PC-3 (cell line): ENCODE measurements around the gene GMEB2.
"Not testable (repeated sequence)": the region's sequence is repeated elsewhere in the genome, so short reads cannot be mapped to it uniquely, and the experiment has no call there.

ENCODE experiments used
- EZH2 ChIP-seq: fragments of 300-600 bp; sonication (generic); IDR thresholded peaks from one replicate; pipeline ENCODE4 v1.6.1; 2017; ENCODE audit warnings: antibody characterized with exemption, mild to moderate bottlenecking, low read length; ENCODE audit not compliant: unreplicated experiment
- EZH2phosphoT487 ChIP-seq: fragments of 300-600 bp; sonication (generic); IDR thresholded peaks from 2 replicates; pipeline ENCODE4 v1.6.1; 2018; ENCODE audit warnings: mild to moderate bottlenecking, antibody characterized with exemption, low read length, borderline replicate concordance
- TF ChIP-seq, protein P1 (sequence below): fragments of 300-600 bp; sonication (generic); conservative IDR thresholded peaks from 2 replicates; pipeline ENCODE4 v1.5.1; 2017; ENCODE audit warnings: antibody characterized with exemption, low read depth, mild to moderate bottlenecking, low read length

- TF ChIP-seq EZH2, EZH2phosphoT487: not testable (repeated sequence)
- TF ChIP-seq, protein P1, sequence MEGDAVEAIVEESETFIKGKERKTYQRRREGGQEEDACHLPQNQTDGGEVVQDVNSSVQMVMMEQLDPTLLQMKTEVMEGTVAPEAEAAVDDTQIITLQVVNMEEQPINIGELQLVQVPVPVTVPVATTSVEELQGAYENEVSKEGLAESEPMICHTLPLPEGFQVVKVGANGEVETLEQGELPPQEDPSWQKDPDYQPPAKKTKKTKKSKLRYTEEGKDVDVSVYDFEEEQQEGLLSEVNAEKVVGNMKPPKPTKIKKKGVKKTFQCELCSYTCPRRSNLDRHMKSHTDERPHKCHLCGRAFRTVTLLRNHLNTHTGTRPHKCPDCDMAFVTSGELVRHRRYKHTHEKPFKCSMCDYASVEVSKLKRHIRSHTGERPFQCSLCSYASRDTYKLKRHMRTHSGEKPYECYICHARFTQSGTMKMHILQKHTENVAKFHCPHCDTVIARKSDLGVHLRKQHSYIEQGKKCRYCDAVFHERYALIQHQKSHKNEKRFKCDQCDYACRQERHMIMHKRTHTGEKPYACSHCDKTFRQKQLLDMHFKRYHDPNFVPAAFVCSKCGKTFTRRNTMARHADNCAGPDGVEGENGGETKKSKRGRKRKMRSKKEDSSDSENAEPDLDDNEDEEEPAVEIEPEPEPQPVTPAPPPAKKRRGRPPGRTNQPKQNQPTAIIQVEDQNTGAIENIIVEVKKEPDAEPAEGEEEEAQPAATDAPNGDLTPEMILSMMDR = not testable (repeated sequence)
These were observed 55.8 kb downstream of the GMEB2 start for GRCh38 chr20:63571087-63571478.
